Liver (tissue), 9 donors: ENCODE measurements around the gene GUCY1A1. TPM values are rescaled to one million over a fixed set of nuclear protein-coding genes. Genes with fewer than 3 reads are reported as not detected.

Source experiments
- DNase-seq: peaks from one replicate; pipeline ENCODE4 v3.0.0-alpha.2; 2017; ENCODE audit warnings: low spot score
- H3K27ac ChIP-seq, 2 donors: one replicate each; pipeline ENCODE4 v1.7.0; 2013; ENCODE audit warnings: inconsistent platforms in 2 of 2, low read length in 2 of 2, control low read depth in 1 of 2, low read depth in 1 of 2, mild to moderate bottlenecking in 1 of 2
- H3K27me3 ChIP-seq, 4 donors: one replicate each; pipeline versions ENCODE4 v1.6.1 to v1.7.0; 2013; ENCODE audit warnings: low read length in 3 of 4, inconsistent platforms in 1 of 4, mild to moderate bottlenecking in 1 of 4, moderate library complexity in 1 of 4; ENCODE audit not compliant: control insufficient read depth in 4 of 4, insufficient read depth in 4 of 4
- H3K36me3 ChIP-seq, 4 donors: one replicate each; pipeline versions ENCODE4 v1.6.1 to v1.7.0; 2013; ENCODE audit warnings: low read length in 3 of 4, mild to moderate bottlenecking in 3 of 4, low read depth in 1 of 4, moderate library complexity in 1 of 4; ENCODE audit not compliant: control insufficient read depth in 4 of 4, insufficient read depth in 3 of 4
- H3K4me1 ChIP-seq, 4 donors: one replicate each; pipeline versions ENCODE4 v1.6.1 to v1.7.0; 2013; ENCODE audit warnings: low read length in 3 of 4, mild to moderate bottlenecking in 3 of 4, moderate library complexity in 1 of 4; ENCODE audit not compliant: control insufficient read depth in 4 of 4, insufficient read depth in 4 of 4
- H3K4me3 ChIP-seq, 3 donors: one replicate each; pipeline versions ENCODE4 v1.6.1 to v1.7.0; 2013; ENCODE audit warnings: low read length in 3 of 3, control low read depth in 1 of 3, low read depth in 1 of 3, mild to moderate bottlenecking in 1 of 3
- H3K9ac ChIP-seq, 2 donors: one replicate each; pipeline ENCODE4 v1.7.0; 2013; ENCODE audit warnings: low read length in 2 of 2, mild to moderate bottlenecking in 2 of 2, moderate library complexity in 2 of 2, control low read depth in 1 of 2, low read depth in 1 of 2
- H3K9me3 ChIP-seq, 4 donors: one replicate each; pipeline versions ENCODE4 v1.6.1 to v1.7.0; 2013; ENCODE audit warnings: low read length in 3 of 4; ENCODE audit not compliant: control insufficient read depth in 4 of 4
- EGR1 ChIP-seq, 2 donors: IDR thresholded peaks; 2 replicates each; pipeline ENCODE4 v1.6.1; 2016 to 2018; ENCODE audit warnings: antibody characterized with exemption in 2 of 2, low read depth in 2 of 2
- FOXA1 ChIP-seq: IDR thresholded peaks from 2 replicates; pipeline ENCODE4 v1.6.1; 2016; ENCODE audit warnings: antibody characterized with exemption
- FOXA2 ChIP-seq: IDR thresholded peaks from 2 replicates; pipeline ENCODE4 v1.6.1; 2016; ENCODE audit warnings: antibody characterized with exemption
- GABPA ChIP-seq, 2 donors: IDR thresholded peaks in 1 of 2; conservative IDR thresholded peaks in 1 of 2; 2 replicates each; pipeline ENCODE4 v1.6.1; 2016; ENCODE audit warnings: antibody characterized with exemption in 2 of 2, mild to moderate bottlenecking in 1 of 2, moderate library complexity in 1 of 2
- HNF4A ChIP-seq, 2 donors: conservative IDR thresholded peaks; 2 replicates each; pipeline ENCODE4 v1.6.1; 2016; ENCODE audit warnings: antibody characterized with exemption in 2 of 2, mild to moderate bottlenecking in 2 of 2
- HNF4G ChIP-seq: IDR thresholded peaks from 2 replicates; pipeline ENCODE4 v1.6.1; 2016; ENCODE audit warnings: antibody characterized with exemption
- JUND ChIP-seq, 2 donors: IDR thresholded peaks; 2 replicates each; pipeline ENCODE4 v1.6.1; 2016; ENCODE audit warnings: antibody characterized with exemption in 2 of 2
- NR2F2 ChIP-seq: IDR thresholded peaks from 2 replicates; pipeline ENCODE4 v1.6.1; 2016; ENCODE audit warnings: antibody characterized with exemption
- RAD21 ChIP-seq, 2 donors: IDR thresholded peaks; 2 replicates each; pipeline ENCODE4 v1.6.1; 2016; ENCODE audit warnings: antibody characterized with exemption in 2 of 2, mild to moderate bottlenecking in 2 of 2
- RXRA ChIP-seq, 2 donors: IDR thresholded peaks; 2 replicates each; pipeline ENCODE4 v1.6.1; 2017 to 2018; ENCODE audit warnings: antibody characterized with exemption in 2 of 2, mild to moderate bottlenecking in 1 of 2
- TAF1 ChIP-seq: conservative IDR thresholded peaks from 2 replicates; pipeline ENCODE4 v1.6.1; 2016; ENCODE audit warnings: antibody characterized with exemption, mild to moderate bottlenecking
- YY1 ChIP-seq: IDR thresholded peaks from 2 replicates; pipeline ENCODE4 v1.6.1; 2016; ENCODE audit warnings: antibody characterized with exemption, mild to moderate bottlenecking
- WGBS: extraction: QIAGEN DNeasy Blood & Tissue Kit; methylation state at CpG from one replicate; pipeline ENCODE4 v1.1.7; 2013; 5-methylcytosine and 5-hydroxymethylcytosine counted together
- polyA plus RNA-seq, 2 donors: library from polyadenylated mRNA; stranded (reverse) in 1 of 2; unstranded in 1 of 2; fragments of 200-250 nt in 1 of 2; fragments of >200 nt in 1 of 2; fragmentation: Nextera tagmentation in 1 of 2; extraction: Ambion mirVana in 1 of 2; gene quantifications; one replicate each; pipeline versions ENCODE4 v1.2.1 to v1.2.3, GENCODE V29; 2013 to 2015
- total RNA-seq, 2 donors: library from RNA; depleted of rRNA; stranded (reverse); fragments of >200 nt; gene quantifications; one replicate each; pipeline ENCODE4 v1.2.3, GENCODE V29; 2014
- TF ChIP-seq, protein P1 (sequence below): IDR thresholded peaks from 2 replicates; pipeline ENCODE4 v1.6.1; 2016; ENCODE audit warnings: antibody characterized with exemption, mild to moderate bottlenecking
- TF ChIP-seq, protein P2 (sequence below): IDR thresholded peaks from 2 replicates; pipeline ENCODE4 v1.6.1; 2016; ENCODE audit warnings: antibody characterized with exemption
- TF ChIP-seq, protein P3 (sequence below): fragments of 150-350 bp; IDR thresholded peaks from 2 replicates; pipeline ENCODE4 v1.5.1; 2017; ENCODE audit warnings: improper control_type of control experiment, low read depth, low read length; ENCODE audit not compliant: missing input control
- TF ChIP-seq, protein P4 (sequence below): IDR thresholded peaks from 2 replicates; pipeline ENCODE4 v1.6.1; 2016; ENCODE audit warnings: antibody characterized with exemption
- donor health status: healthy.
- donor health status: healthy.
- donor health status: healthy.
- donor health status: healthy.
- donor health status: healthy.

Gene GUCY1A1
- total and polyA plus RNA-seq, 4 donors: 2.8 to 13.5 (median 7.6) TPM

DNA sequence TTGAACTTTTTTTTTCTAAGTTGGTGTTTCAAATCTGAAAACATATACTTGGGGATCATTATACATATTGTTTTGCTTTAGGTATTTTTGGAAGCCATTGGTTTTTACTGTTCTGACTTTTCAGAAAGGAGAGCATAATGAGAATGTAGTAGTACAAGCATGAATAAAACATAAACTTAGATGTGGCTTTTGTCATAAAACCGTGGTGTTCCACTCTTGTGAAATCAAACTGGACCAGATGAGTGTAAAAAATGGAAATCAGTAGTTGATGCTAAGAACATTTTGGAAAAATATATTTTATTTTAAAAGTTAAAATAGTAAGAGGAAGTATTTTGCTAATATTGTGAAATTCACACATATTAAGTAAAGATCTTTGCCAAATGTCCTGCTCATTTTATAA, 29.6 kb downstream of the GUCY1A1 start (continued):
- TF ChIP-seq, protein P1, sequence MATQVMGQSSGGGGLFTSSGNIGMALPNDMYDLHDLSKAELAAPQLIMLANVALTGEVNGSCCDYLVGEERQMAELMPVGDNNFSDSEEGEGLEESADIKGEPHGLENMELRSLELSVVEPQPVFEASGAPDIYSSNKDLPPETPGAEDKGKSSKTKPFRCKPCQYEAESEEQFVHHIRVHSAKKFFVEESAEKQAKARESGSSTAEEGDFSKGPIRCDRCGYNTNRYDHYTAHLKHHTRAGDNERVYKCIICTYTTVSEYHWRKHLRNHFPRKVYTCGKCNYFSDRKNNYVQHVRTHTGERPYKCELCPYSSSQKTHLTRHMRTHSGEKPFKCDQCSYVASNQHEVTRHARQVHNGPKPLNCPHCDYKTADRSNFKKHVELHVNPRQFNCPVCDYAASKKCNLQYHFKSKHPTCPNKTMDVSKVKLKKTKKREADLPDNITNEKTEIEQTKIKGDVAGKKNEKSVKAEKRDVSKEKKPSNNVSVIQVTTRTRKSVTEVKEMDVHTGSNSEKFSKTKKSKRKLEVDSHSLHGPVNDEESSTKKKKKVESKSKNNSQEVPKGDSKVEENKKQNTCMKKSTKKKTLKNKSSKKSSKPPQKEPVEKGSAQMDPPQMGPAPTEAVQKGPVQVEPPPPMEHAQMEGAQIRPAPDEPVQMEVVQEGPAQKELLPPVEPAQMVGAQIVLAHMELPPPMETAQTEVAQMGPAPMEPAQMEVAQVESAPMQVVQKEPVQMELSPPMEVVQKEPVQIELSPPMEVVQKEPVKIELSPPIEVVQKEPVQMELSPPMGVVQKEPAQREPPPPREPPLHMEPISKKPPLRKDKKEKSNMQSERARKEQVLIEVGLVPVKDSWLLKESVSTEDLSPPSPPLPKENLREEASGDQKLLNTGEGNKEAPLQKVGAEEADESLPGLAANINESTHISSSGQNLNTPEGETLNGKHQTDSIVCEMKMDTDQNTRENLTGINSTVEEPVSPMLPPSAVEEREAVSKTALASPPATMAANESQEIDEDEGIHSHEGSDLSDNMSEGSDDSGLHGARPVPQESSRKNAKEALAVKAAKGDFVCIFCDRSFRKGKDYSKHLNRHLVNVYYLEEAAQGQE: no peak
- TF ChIP-seq, protein P2, sequence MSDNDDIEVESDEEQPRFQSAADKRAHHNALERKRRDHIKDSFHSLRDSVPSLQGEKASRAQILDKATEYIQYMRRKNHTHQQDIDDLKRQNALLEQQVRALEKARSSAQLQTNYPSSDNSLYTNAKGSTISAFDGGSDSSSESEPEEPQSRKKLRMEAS: no peak
- TF ChIP-seq TAF1: no peak

DNA sequence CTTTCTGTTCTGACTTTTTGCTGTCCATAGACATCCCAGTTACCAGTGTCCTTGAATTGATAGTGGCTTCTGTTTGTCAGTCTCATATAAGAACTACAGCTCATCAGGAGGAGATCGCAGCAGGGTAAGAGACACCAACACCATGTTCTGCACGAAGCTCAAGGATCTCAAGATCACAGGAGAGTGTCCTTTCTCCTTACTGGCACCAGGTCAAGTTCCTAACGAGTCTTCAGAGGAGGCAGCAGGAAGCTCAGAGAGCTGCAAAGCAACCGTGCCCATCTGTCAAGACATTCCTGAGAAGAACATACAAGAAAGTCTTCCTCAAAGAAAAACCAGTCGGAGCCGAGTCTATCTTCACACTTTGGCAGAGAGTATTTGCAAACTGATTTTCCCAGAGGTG, 30.1 kb downstream of the GUCY1A1 start:
- H3K9me3 ChIP-seq: no peaks in the 10 kb centered on the region
- H3K27me3 ChIP-seq: no peaks in the 10 kb centered on the region
- H3K9ac ChIP-seq: no peak overlapping the region
- peaks cover 0 to 12% (median 4%) of the 10 kb centered on the region in 4 donors for H3K4me1 ChIP-seq
- no peak for DNase-seq
- no peak overlapping the region for H3K4me3 ChIP-seq
- H3K36me3 ChIP-seq: no peaks in the 10 kb centered on the region
- 51% methylated on average over 6 of the region's 6 CpGs for WGBS
- TF ChIP-seq, protein P2: no peak
- TF ChIP-seq, protein P1: no peak
- no peak for TF ChIP-seq GABPA (IDR thresholded peaks at IDR 0.05 in 1 of 2, conservative IDR thresholded peaks at IDR 0.05 in 1 of 2)
- H3K27ac ChIP-seq: no peak overlapping the region

DNA sequence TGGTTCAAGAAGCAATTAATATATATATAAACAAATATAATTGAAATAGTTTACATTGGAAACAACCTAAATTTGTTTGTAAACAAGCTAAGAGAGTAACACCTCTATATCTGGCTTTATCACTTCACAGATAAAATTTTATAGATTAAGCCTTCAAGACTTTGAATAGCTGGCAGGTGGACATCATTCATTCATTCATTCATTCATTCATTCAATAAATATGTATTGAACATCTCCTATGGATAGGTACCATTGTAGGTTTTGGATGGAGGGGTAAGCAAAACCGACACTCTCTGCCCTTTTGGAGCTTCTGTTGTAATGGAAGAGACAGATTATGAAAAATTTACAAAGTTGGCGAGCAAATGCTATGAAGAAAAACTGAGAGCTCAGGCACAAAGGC, 35.2 kb downstream of the GUCY1A1 start:
- no peaks in the 10 kb centered on the region for H3K27me3 ChIP-seq
- no peak for DNase-seq
- no peak overlapping the region for H3K9ac ChIP-seq
- WGBS: 92% methylated on average over 2 of the region's 2 CpGs
- no peak overlapping the region for H3K27ac ChIP-seq
- H3K9me3 ChIP-seq: no peaks in the 10 kb centered on the region
- H3K4me3 ChIP-seq: no peak overlapping the region
- H3K4me1 ChIP-seq: peaks cover 0 to 14% (median 7%) of the 10 kb centered on the region in 4 donors
- no peaks in the 10 kb centered on the region for H3K36me3 ChIP-seq
- TF ChIP-seq RAD21 (IDR thresholded peaks at IDR 0.05) (no peak), NR2F2 (no peak), EGR1 (IDR thresholded peaks at IDR 0.05; ENCODE audit: low read depth in 2 of 2) (no peak), HNF4A (conservative IDR thresholded peaks at IDR 0.05) (no peak), FOXA1 (no peak), HNF4G (no peak), FOXA2 (no peak), JUND (IDR thresholded peaks at IDR 0.05) (no peak), RXRA (IDR thresholded peaks at IDR 0.05) (no peak), YY1 (no peak), GABPA (IDR thresholded peaks at IDR 0.05 in 1 of 2, conservative IDR thresholded peaks at IDR 0.05 in 1 of 2) (no peak)
- TF ChIP-seq, protein P1: no peak
- TF ChIP-seq, protein P3, sequence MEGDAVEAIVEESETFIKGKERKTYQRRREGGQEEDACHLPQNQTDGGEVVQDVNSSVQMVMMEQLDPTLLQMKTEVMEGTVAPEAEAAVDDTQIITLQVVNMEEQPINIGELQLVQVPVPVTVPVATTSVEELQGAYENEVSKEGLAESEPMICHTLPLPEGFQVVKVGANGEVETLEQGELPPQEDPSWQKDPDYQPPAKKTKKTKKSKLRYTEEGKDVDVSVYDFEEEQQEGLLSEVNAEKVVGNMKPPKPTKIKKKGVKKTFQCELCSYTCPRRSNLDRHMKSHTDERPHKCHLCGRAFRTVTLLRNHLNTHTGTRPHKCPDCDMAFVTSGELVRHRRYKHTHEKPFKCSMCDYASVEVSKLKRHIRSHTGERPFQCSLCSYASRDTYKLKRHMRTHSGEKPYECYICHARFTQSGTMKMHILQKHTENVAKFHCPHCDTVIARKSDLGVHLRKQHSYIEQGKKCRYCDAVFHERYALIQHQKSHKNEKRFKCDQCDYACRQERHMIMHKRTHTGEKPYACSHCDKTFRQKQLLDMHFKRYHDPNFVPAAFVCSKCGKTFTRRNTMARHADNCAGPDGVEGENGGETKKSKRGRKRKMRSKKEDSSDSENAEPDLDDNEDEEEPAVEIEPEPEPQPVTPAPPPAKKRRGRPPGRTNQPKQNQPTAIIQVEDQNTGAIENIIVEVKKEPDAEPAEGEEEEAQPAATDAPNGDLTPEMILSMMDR: no peak
- TF ChIP-seq, protein P4, sequence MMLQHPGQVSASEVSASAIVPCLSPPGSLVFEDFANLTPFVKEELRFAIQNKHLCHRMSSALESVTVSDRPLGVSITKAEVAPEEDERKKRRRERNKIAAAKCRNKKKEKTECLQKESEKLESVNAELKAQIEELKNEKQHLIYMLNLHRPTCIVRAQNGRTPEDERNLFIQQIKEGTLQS: no peak
